HFFc6 (cell line): ENCODE measurements around the gene TRAPPC6A. TPM values are rescaled to one million over a fixed set of nuclear protein-coding genes. Genes with fewer than 3 reads are reported as not detected.

Source experiments
- DNase-seq: peaks from one replicate; pipeline ENCODE4 v3.0.0-alpha.2; 2018
- H3K27ac Mint-ChIP-seq: 2 replicates; pipeline ENCODE4 v1.8.0; 2020; ENCODE audit warnings: mild to moderate bottlenecking, mixed read lengths
- H3K27me3 Mint-ChIP-seq: 2 replicates; pipeline ENCODE4 v1.8.0; 2021; ENCODE audit warnings: mild to moderate bottlenecking, moderate library complexity, mixed read lengths; ENCODE audit not compliant: insufficient read depth
- H3K36me3 Mint-ChIP-seq: 2 replicates; pipeline ENCODE4 v1.8.0; 2021; ENCODE audit warnings: low read depth, mixed read lengths
- H3K4me1 Mint-ChIP-seq: 2 replicates; pipeline ENCODE4 v1.8.0; 2020; ENCODE audit warnings: low read depth, mixed read lengths
- H3K4me3 Mint-ChIP-seq: 2 replicates; pipeline ENCODE4 v1.8.0; 2020; ENCODE audit warnings: mild to moderate bottlenecking, moderate library complexity, mixed read lengths
- H3K9me3 Mint-ChIP-seq: 2 replicates; pipeline ENCODE4 v1.8.0; 2020; ENCODE audit warnings: mild to moderate bottlenecking, mixed read lengths
- CTCF ChIP-seq: fragments of 200-600 bp; sonication (generic); IDR thresholded peaks from 2 replicates; pipeline ENCODE4 v1.5.0; 2021; ENCODE audit warnings: antibody characterized with exemption, mild to moderate bottlenecking
- total RNA-seq, 6 experiments: library from RNA; stranded (reverse); fragmentation: NEBNext Ultra II Directional; extraction: Animal tissue kit (Norgen Biotek cat#: 25700); gene quantifications; 2 replicates in 1 of 6; 3 replicates in 5 of 6; pipeline ENCODE4 v1.2.3, GENCODE V29; 2021

Gene TRAPPC6A
- total RNA-seq, 6 experiments from 2014 or later: 3.5 to 6.9 (median 5.2) TPM

GRCh38 chr19:45168767-45169351 lies 9.2 kb downstream of the TRAPPC6A start:
- H3K4me1 Mint-ChIP-seq: peaks cover 12% of the 10 kb centered on the region
- TF ChIP-seq CTCF: no peak
- no peak overlapping the region for H3K4me3 Mint-ChIP-seq
- no peak overlapping the region for H3K27ac Mint-ChIP-seq
- H3K27me3 Mint-ChIP-seq: peaks cover 9% of the 10 kb centered on the region
- H3K9me3 Mint-ChIP-seq: no peaks in the 10 kb centered on the region
- H3K36me3 Mint-ChIP-seq: no peaks in the 10 kb centered on the region
- DNase-seq: no peak

- H3K4me3 Mint-ChIP-seq: no peak overlapping the region
- no peak for DNase-seq
- no peaks in the 10 kb centered on the region for H3K36me3 Mint-ChIP-seq
- no peak overlapping the region for H3K27ac Mint-ChIP-seq
- TF ChIP-seq CTCF: no peak
- peaks cover 9% of the 10 kb centered on the region for H3K27me3 Mint-ChIP-seq
- H3K4me1 Mint-ChIP-seq: peaks cover 8% of the 10 kb centered on the region
- H3K9me3 Mint-ChIP-seq: no peaks in the 10 kb centered on the region
Measured at GRCh38 chr19:45166723-45167252, 11.2 kb downstream of the TRAPPC6A start.

GRCh38 chr19:45164577-45165335 lies 13.3 kb downstream of the TRAPPC6A start:
- no peak overlapping the region for H3K4me3 Mint-ChIP-seq
- DNase-seq: peak; percentile 68

GRCh38 chr19:45163751-45164460 lies 14.1 kb downstream of the TRAPPC6A start:
- Mint-ChIP-seq H3K9me3 (no peaks in the 10 kb centered on the region), H3K36me3 (no peaks in the 10 kb centered on the region), H3K4me1 (no peaks in the 10 kb centered on the region), H3K27ac (no peak overlapping the region), H3K27me3 (peaks cover 5% of the 10 kb centered on the region; the same call in 1 of the 2 replicates), H3K4me3 (no peak overlapping the region)
- TF ChIP-seq CTCF: no peak
- DNase-seq: no peak

More at GRCh38 chr19:45164577-45165335, 13.3 kb downstream of the TRAPPC6A start:
- Mint-ChIP-seq H3K27ac (no peak overlapping the region), H3K27me3 (peaks cover 7% of the 10 kb centered on the region), H3K9me3 (no peaks in the 10 kb centered on the region), H3K4me1 (no peaks in the 10 kb centered on the region), H3K36me3 (no peaks in the 10 kb centered on the region)
- peak; percentile 27; the same call in 1 of the 2 replicates for TF ChIP-seq CTCF

- H3K4me3 Mint-ChIP-seq: no peak overlapping the region
- H3K27ac Mint-ChIP-seq: no peak overlapping the region
- no peaks in the 10 kb centered on the region for H3K4me1 Mint-ChIP-seq
- H3K27me3 Mint-ChIP-seq: peaks cover 6% of the 10 kb centered on the region
- H3K36me3 Mint-ChIP-seq: no peaks in the 10 kb centered on the region
- H3K9me3 Mint-ChIP-seq: no peaks in the 10 kb centered on the region
- no peak for DNase-seq
- no peak for TF ChIP-seq CTCF
Measured at GRCh38 chr19:45163156-45163555, 14.9 kb downstream of the TRAPPC6A start.
